GM19238 (cell line): ENCODE data around the gene POLR2H.

ENCODE experiments used
- DNase-seq: peaks from one replicate; pipeline ENCODE4 v3.0.0; 2011; ENCODE audit warnings: low spot score; ENCODE audit not compliant: insufficient read length

Gene POLR2H

GRCh38 chr3:184361532-184361931, at the start of gene POLR2H, which contains the start of gene CLCN2:
POLR2H (plus strand) TSS chr3:184361710; CDS start chr3:184363493, 1,783 bp downstream.
CLCN2 (minus strand) TSS chr3:184361605; CDS start chr3:184361479, 126 bp downstream.
- DNase-seq = peak; percentile 54

- DNase-seq = peak; percentile 96
Observed at GRCh38 chr3:184314363-184314699, 47.2 kb upstream of the POLR2H start, which contains the start of gene EIF4G1. EIF4G1 (plus strand) TSS chr3:184314606; CDS start chr3:184315797, 1,191 bp downstream.

GRCh38 chr3:184314700-184315542, 46.6 kb upstream of the POLR2H start:
- peak; percentile 58 for DNase-seq

DNA sequence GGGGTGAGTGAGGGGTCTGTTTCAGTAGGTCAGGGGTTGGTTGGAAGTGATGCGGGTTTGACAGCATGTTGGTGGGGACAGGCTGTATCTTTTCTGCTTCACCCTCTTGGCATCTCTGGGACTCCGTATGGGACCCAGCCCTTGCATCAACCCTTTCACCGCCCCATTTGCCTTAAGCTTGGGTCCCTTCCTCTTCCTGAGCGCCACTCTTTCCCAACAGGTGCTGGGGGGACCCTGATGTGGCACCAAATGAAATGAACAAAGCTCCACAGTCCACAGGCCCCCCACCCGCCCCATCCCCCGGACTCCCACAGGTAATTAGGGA, 46.0 kb upstream of the POLR2H start:
- DNase-seq = no peak

DNA sequence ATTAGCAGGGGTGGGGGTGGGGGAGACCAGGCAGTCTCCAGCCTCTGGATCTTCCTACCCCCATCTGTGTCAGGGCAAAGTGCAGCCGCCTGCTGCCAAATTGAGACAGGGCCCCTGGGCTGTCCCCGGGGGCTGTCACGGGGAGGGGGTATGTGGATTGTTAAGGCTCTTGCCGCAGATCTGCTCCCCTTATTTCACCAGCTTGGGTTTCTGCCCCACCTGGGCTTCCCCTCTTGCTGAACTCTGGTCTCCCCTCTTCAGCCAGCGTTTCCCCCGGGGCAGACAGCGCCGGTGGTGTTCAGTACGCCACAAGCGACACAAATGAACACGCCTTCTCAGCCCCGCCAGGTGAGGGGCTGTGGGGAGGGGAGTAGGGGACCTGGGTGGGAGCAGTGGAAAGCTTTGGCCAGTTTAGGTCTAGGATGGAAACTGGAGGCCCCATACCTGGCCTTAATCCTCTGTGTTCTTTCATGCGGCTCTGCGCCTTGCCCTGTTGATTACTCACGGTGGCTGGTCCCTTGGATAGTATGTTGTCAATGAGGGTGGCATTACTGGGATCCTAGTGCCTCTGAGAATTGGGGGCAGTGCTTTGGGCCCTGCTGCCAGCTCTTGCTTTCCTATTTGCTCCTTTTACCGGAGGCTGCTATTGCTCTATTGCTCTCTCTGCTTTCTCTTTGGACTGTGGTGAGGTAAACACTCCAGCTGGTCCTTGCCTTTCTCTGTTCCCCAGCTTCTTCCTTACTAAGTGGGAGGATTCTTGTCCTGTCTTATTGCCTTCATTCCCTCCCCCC, 45.4 kb upstream of the POLR2H start:
- DNase-seq = no peak

- no peak for DNase-seq
Observed at GRCh38 chr3:184316792-184317191, 44.7 kb upstream of the POLR2H start.

DNA sequence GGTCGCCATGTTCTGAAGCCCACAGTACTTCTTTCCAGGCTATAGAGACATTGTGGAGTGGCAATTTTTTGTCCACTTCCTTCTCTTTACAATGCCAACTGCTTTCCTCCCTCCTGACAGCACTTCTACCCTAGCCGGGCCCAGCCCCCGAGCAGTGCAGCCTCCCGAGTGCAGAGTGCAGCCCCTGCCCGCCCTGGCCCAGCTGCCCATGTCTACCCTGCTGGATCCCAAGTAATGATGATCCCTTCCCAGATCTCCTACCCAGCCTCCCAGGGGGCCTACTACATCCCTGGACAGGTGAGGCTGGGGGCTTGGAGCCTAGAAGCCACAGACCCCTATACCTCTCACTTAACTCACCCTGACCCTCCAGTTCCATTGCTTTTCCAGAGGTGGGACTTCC, 44.3 kb upstream of the POLR2H start:
- DNase-seq = no peak

DNA sequence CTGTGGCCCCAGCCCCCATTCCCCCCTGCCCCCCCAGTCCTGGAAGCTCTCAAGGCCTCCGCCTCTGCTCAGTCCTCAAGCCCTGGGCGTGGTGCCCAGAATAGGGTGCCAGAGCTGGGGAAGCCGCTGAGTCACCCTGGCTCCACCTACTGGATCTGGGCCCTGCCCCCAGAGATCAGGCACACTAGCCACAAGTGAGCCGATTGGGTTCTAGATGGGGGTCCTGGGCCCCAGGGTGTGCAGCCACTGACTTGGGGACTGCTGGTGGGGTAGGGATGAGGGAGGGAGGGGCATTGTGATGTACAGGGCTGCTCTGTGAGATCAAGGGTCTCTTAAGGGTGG, 41.4 kb upstream of the POLR2H start:
- DNase-seq = no peak

- DNase-seq = no peak
Observed at GRCh38 chr3:184321666-184322065, 39.8 kb upstream of the POLR2H start.

GRCh38 chr3:184322731-184323487, 38.6 kb upstream of the POLR2H start:
- no peak for DNase-seq

GRCh38 chr3:184323696-184324095, 37.8 kb upstream of the POLR2H start:
- no peak for DNase-seq

DNA sequence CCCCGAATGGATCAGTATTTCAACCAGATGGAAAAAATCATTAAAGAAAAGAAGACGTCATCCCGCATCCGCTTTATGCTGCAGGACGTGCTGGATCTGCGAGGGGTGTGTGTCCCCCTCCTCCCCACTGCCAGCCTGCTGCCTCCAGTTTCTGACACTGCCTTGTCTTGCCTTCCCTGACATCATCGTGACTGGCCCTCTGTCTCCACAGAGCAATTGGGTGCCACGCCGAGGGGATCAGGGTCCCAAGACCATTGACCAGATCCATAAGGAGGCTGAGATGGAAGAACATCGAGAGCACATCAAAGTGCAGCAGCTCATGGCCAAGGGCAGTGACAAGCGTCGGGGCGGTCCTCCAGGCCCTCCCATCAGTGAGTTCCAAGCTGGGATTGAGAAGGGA, 36.2 kb upstream of the POLR2H start:
- no peak for DNase-seq

GRCh38 chr3:184325715-184326369, 35.7 kb upstream of the POLR2H start:
- no peak for DNase-seq

DNA sequence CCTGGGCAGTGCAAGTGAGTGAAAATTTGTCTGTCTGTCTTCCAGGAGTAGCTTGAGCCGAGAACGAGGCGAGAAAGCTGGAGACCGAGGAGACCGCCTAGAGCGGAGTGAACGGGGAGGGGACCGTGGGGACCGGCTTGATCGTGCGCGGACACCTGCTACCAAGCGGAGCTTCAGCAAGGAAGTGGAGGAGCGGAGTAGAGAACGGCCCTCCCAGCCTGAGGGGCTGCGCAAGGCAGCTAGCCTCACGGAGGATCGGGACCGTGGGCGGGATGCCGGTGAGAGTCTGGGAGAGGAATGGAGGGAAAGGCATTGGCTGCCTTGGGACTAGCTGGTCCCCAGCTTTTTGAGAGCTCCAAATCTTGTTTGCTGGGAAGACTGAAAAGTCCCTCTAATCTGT, 34.3 kb upstream of the POLR2H start:
- no peak for DNase-seq

- no peak for DNase-seq
Observed at GRCh38 chr3:184328516-184328915, 33.0 kb upstream of the POLR2H start.

- no peak for DNase-seq
Observed at GRCh38 chr3:184332370-184333090, 29.0 kb upstream of the POLR2H start.

DNA sequence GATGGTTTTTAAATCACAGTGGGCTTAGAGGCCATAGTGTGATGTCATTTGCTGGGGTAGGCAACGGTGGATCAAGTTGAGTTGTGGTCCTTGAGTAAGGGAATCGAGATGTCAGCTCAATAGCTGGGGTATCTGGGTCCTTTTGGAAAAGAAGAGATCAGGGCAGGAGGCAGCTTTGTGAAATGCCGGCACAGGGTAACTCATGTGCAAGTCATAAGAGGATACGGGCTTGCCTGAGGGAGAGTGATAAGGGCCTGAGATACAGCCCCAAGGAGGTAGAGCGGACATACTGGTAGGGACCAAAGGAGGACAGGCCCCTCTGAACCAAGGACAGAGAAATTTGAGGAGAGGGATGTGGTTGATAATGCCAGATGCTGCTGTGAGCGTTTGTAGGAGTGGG, 28.3 kb upstream of the POLR2H start:
- no peak for DNase-seq

DNA sequence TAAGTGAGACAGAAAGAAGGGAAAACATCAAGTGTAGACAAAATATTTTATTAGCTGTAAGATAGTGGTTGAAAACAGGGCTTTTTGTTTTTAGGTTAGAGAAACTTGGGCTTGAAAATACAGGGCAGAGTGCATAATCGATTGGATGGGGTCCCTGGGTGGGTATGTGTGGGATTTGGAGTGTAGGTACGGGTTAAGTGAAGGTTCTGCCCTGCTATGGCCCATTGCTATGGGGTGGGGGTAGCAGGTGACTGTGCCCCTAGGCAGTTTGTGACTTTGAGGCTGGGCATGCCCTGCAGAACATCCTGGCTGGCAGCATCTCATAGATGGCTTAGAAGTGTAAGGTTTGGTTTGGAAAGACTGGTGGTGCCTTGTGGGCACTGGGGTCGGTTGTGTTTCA, 27.8 kb upstream of the POLR2H start:
- no peak for DNase-seq

GRCh38 chr3:184334470-184335158, 26.9 kb upstream of the POLR2H start:
- DNase-seq = no peak

- DNase-seq = no peak
Observed at GRCh38 chr3:184335291-184335660, 26.2 kb upstream of the POLR2H start.
